CD4-positive, CD25-positive, alpha-beta regulatory T cell (primary cell): Measurements from ENCODE around the gene DLGAP4. TPM values are rescaled to one million over a fixed set of nuclear protein-coding genes. Genes with fewer than 3 reads are reported as not detected.

Experiments
- ATAC-seq, 2 donors: fragments of 150-1000 bp; cut with Tn5 transposase; one replicate each; pipeline ENCODE4 v1.10.0; 2021; ENCODE audit warnings: low read depth in 2 of 2, moderate number of reproducible peaks in 2 of 2, moderate library complexity in 1 of 2
- DNase-seq, 3 donors: peaks; one replicate each; pipeline versions ENCODE4 v3.0.0 to v3.0.0-alpha.2; 2012 to 2022; ENCODE audit warnings: mixed read lengths in 1 of 3
- H3K27ac ChIP-seq: one replicate; pipeline ENCODE4 v1.7.0; 2013; ENCODE audit warnings: mild to moderate bottlenecking, low read length; ENCODE audit not compliant: insufficient read depth, poor library complexity, severe bottlenecking
- H3K27me3 ChIP-seq: one replicate; pipeline ENCODE4 v1.7.0; 2013; ENCODE audit warnings: low read length; ENCODE audit not compliant: control insufficient read depth, insufficient read depth
- H3K36me3 ChIP-seq: one replicate; pipeline ENCODE4 v1.7.0; 2013; ENCODE audit warnings: mild to moderate bottlenecking, low read length, moderate library complexity; ENCODE audit not compliant: control insufficient read depth, insufficient read depth
- H3K4me1 ChIP-seq: 2 replicates; pipeline ENCODE4 v1.7.0; 2013; ENCODE audit warnings: mild to moderate bottlenecking, low read length; ENCODE audit not compliant: insufficient read depth, control insufficient read depth, poor library complexity, severe bottlenecking
- H3K4me3 ChIP-seq: one replicate; pipeline ENCODE4 v1.7.0; 2013; ENCODE audit warnings: low read depth, mild to moderate bottlenecking, low read length, moderate library complexity
- H3K9me3 ChIP-seq, 2 experiments: 1 replicate in 1 of 2; 2 replicates in 1 of 2; pipeline ENCODE4 v1.7.0; 2013; ENCODE audit warnings: low read length in 2 of 2, mild to moderate bottlenecking in 1 of 2, moderate library complexity in 1 of 2; ENCODE audit not compliant: control insufficient read depth in 2 of 2
- H3K27ac Mint-ChIP-seq, 3 donors: one replicate each; pipeline ENCODE4 v1.8.0; 2020 to 2022; ENCODE audit warnings: mild to moderate bottlenecking in 3 of 3, mixed read lengths in 3 of 3, moderate library complexity in 2 of 3
- H3K27me3 Mint-ChIP-seq: one replicate; pipeline ENCODE4 v1.8.0; 2022; ENCODE audit warnings: mild to moderate bottlenecking, mixed read lengths
- H3K36me3 Mint-ChIP-seq: one replicate; pipeline ENCODE4 v1.8.0; 2020; ENCODE audit warnings: mixed read lengths
- H3K4me1 Mint-ChIP-seq, 4 donors: one replicate each; pipeline ENCODE4 v1.8.0; 2020 to 2022; ENCODE audit warnings: mixed read lengths in 4 of 4, mild to moderate bottlenecking in 1 of 4
- H3K4me3 Mint-ChIP-seq, 4 donors: one replicate each; pipeline ENCODE4 v1.8.0; 2020 to 2022; ENCODE audit warnings: mild to moderate bottlenecking in 4 of 4, mixed read lengths in 4 of 4, moderate library complexity in 3 of 4
- H3K9me3 Mint-ChIP-seq, 7 donors: one replicate each; pipeline ENCODE4 v1.8.0; 2020 to 2022; ENCODE audit warnings: mixed read lengths in 7 of 7, mild to moderate bottlenecking in 3 of 7, moderate library complexity in 2 of 7
- polyA plus RNA-seq, 4 donors: library from polyadenylated mRNA; unstranded; fragments of 300-500 nt; fragmentation: Illumina TruSeq; gene quantifications; one replicate each; pipeline ENCODE4 v1.2.3, GENCODE V29; 2021
- total RNA-seq: library from RNA; stranded (reverse); gene quantifications from one replicate; pipeline ENCODE4 v1.2.3, GENCODE V29; 2022

The DLGAP4 gene
- total and polyA plus RNA-seq, 5 donors from 2014 or later: 10.8 to 43.5 (median 14.7) TPM

DNA sequence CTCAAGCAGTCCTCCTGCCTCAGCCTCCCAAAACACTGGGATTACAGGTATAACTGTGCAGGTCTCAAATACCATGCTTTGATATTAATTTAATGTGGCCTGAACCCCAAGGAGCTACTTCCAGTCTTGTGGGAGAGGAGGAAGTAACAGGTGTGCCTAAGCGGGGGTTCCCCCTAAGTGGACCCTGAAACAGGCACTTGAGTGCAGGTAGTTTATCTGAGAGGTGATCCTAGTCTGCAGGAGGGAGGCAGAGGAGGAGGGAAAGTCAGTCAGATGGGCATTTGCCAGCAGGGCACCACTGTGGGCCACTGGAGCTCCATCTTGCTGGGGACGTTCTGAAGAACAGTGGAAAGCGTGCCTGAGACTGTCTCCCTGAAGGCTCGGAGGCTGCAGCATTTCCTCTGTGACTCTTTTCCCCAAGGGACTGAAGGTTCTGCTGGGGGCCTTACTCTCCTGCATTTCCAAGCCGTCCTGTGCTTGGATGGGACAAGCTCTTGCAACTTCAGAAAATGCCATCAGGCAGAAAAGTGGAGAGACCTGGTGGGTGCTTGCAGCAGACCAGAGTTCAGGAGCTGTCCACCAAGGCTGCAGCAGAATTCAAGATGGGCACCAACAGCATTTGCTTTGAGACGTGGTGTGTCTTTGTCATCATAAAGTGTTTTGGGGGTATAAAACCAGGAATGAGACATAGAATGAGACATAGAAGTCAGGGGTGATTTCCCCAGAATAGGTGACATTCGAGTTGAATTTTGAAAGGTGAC is 4.6 kb upstream of the DLGAP4 start:
- Histone ChIP-seq H3K27me3 (peaks cover 31% of the 10 kb centered on the region), H3K27ac (no peak overlapping the region), H3K4me1 (peaks cover under 1% of the 10 kb centered on the region), H3K4me3 (no peak overlapping the region), H3K36me3 (no peaks in the 10 kb centered on the region), H3K9me3 (no peaks in the 10 kb centered on the region)
- no peak overlapping the region for H3K4me3 Mint-ChIP-seq
- no peaks in the 10 kb centered on the region for H3K36me3 Mint-ChIP-seq
- DNase-seq: no peak
- H3K27me3 Mint-ChIP-seq: peaks cover 32% of the 10 kb centered on the region
- peaks cover 0 to 11% (median 1%) of the 10 kb centered on the region in 4 donors for H3K4me1 Mint-ChIP-seq
- H3K27ac Mint-ChIP-seq: no peak overlapping the region
- no peak for ATAC-seq
- peaks cover 0 to 2% (median 0%) of the 10 kb centered on the region in 7 donors for H3K9me3 Mint-ChIP-seq

DNA sequence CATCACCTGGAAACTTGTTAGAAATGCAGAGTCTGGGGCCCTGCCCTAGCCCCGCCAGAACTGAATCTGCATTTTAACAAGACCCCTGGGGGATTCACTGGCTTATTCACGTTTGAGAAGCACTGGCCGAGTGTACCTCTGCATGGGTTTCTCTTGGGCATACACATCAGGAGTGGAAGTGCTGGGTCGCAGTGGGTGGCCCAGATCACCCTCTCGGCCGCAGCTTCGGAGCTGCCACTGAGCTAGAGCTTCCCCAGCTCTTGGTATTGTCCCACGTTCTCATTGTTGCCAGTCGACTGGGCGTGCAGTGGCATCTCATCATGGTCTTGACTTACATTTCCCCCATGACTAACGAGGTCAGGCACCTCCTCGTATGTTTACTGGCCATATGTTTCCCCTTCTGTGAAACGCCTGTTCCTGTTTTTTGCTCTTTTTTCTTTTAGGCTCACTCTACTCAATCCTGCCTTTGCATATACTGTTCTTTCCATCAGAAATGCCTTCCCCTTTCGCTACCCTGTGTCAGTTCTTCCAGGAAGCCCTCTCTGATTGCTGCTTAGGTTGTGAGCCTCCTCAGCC is 3.0 kb upstream of the DLGAP4 start:
- DNase-seq: no peak
- Histone ChIP-seq H3K9me3 (no peaks in the 10 kb centered on the region), H3K4me1 (peaks cover 7% of the 10 kb centered on the region), H3K4me3 (no peak overlapping the region), H3K27me3 (peaks cover 34% of the 10 kb centered on the region), H3K27ac (no peak overlapping the region), H3K36me3 (no peaks in the 10 kb centered on the region)
- ATAC-seq: no peak
- peaks cover 0 to 13% (median 1%) of the 10 kb centered on the region in 4 donors for H3K4me1 Mint-ChIP-seq
- no peak overlapping the region for H3K4me3 Mint-ChIP-seq
- H3K9me3 Mint-ChIP-seq: peaks cover 0 to 2% (median 0%) of the 10 kb centered on the region in 7 donors
- H3K27me3 Mint-ChIP-seq: peaks cover 28% of the 10 kb centered on the region
- peak overlapping the region in 1 of 3 donors; percentile 34 for H3K27ac Mint-ChIP-seq
- H3K36me3 Mint-ChIP-seq: no peaks in the 10 kb centered on the region

DNA sequence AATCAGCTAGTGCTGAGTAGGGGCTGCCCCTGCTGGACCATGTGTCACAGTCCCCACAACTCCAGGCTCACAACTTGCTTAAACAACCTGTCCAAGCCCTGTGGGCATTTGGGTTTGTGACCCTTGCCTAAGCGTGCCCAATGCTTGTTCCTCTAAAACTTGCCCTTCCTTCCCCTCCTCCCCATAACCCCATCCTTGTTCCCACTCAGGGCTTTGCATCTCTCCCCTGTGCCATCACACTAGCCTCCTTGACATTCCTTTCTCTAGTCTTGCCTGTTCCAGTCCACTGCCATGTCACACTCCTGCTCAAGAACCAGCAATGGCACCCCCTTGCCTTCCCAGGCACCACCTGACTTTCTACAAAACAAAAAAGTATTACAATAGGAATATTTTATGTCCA is 2.3 kb upstream of the DLGAP4 start:
- H3K4me3 Mint-ChIP-seq: no peak overlapping the region
- H3K9me3 Mint-ChIP-seq: peaks cover 0 to 2% (median 0%) of the 10 kb centered on the region in 7 donors
- H3K36me3 ChIP-seq: no peaks in the 10 kb centered on the region
- peaks cover 7% of the 10 kb centered on the region for H3K4me1 ChIP-seq
- no peaks in the 10 kb centered on the region for H3K36me3 Mint-ChIP-seq
- H3K27ac Mint-ChIP-seq: no peak overlapping the region
- ATAC-seq (no peak), DNase-seq (no peak)
- peaks cover 0 to 16% (median 1%) of the 10 kb centered on the region in 4 donors for H3K4me1 Mint-ChIP-seq
- no peak overlapping the region for H3K27ac ChIP-seq
- peaks cover 33% of the 10 kb centered on the region for H3K27me3 Mint-ChIP-seq
- no peak overlapping the region for H3K4me3 ChIP-seq
- H3K9me3 ChIP-seq: no peaks in the 10 kb centered on the region
- peaks cover 38% of the 10 kb centered on the region for H3K27me3 ChIP-seq

DNA sequence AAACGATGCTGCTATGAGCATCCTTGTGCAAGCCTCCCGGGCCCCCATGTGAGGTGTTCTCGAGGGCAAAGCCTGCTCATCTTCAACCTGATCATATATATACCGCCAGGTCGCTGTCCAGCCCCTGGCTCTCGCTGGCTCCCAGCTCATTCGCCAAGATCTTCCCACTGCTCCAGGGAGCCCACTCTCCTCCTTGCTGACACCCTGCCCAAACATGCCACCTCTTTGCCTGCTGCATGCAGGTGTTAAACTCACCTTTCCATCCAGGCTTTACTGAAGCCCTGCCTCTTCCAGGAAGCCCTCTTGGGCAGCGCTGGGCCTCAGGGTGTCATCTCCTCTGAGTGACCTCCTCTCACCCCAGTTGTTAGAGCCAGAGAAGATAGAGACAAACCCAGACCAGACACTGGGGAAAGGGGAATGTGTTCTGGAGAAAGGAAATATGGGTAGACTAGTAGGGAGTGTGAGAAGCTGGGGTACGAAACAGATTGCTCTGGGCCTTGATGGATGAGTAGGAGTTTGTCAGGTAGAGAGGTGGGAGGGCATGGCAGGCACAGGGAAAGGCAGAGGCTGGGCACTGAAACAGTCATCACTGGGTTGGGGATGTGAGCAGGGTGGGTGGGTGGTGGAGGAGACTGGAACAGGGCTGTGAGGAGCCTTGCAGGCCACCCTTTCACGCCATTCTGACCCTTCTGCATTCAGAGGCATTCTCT is 1.2 kb upstream of the DLGAP4 start:
- no peak overlapping the region for H3K27ac Mint-ChIP-seq
- peaks cover 38% of the 10 kb centered on the region for H3K27me3 ChIP-seq

DNA sequence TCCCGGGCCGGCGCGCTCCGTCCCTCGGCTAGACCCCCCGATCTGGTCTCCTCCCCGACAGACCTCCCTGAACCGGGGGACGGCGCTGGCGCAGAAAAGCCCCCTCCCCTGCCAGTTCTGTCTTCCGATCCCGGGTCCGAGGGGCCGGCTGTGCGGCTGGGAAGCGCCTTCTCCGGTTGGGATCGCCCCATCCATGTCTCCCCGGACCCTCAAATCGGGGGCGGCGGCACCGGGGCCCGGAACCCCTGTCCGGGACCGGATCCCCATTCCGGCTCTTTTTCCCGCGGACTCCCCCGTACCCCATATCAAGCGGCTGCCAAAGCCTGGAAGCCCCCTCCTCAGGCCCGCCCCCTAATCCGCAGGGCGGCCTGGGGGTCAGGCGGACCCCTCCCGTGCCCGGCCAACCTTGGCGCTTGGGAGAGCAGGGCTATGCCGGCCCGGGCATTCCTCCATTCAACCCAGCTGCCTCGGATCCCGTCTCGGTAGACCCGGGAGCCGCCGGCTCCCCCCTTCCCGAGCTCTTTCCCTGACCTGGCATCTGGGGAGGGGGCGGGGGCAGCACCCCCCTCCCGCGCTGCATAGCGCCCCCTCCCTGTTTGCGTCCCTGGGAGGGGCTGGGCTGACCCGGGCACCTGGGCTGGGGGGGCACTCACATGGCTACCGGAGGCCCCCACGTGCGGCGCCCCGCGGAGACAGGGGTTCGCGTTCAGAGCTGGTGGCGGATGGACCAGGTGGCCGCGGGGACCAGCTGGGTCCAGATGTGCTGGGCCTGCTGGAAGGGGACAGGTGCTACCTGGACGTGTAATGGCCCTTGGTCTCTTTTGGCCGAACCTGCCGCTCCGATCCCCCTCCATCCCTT is 643 bp downstream of the DLGAP4 start:
- H3K4me1 ChIP-seq: peaks cover 7% of the 10 kb centered on the region
- peaks cover 51% of the 10 kb centered on the region for H3K27me3 Mint-ChIP-seq
- H3K27me3 ChIP-seq: peaks cover 35% of the 10 kb centered on the region
- peaks cover 0 to 16% (median 4%) of the 10 kb centered on the region in 4 donors for H3K4me1 Mint-ChIP-seq
- H3K27ac Mint-ChIP-seq: no peak overlapping the region
- no peak overlapping the region for H3K27ac ChIP-seq
- DNase-seq (no peak), ATAC-seq (no peak)
- no peak overlapping the region for H3K4me3 Mint-ChIP-seq
- no peaks in the 10 kb centered on the region for H3K36me3 Mint-ChIP-seq
- no peaks in the 10 kb centered on the region for H3K9me3 ChIP-seq
- no peaks in the 10 kb centered on the region for H3K36me3 ChIP-seq
- peaks cover 0 to 4% (median 0%) of the 10 kb centered on the region in 7 donors for H3K9me3 Mint-ChIP-seq
- H3K4me3 ChIP-seq: no peak overlapping the region

More for the DNA sequence above, 1.2 kb upstream of the DLGAP4 start:
- ATAC-seq (no peak), DNase-seq (no peak)
- Mint-ChIP-seq H3K4me3 (peak overlapping the region; percentile 22 to 74 (median 50)), H3K27me3 (peaks cover 44% of the 10 kb centered on the region), H3K36me3 (no peaks in the 10 kb centered on the region), H3K9me3 (peaks cover 0 to 4% (median 0%) of the 10 kb centered on the region in 7 donors), H3K4me1 (peaks cover 0 to 16% (median 1%) of the 10 kb centered on the region in 4 donors)
- H3K4me3 ChIP-seq: no peak overlapping the region
- no peak overlapping the region for H3K27ac ChIP-seq
- H3K36me3 ChIP-seq: no peaks in the 10 kb centered on the region
- peaks cover 7% of the 10 kb centered on the region for H3K4me1 ChIP-seq
- no peaks in the 10 kb centered on the region for H3K9me3 ChIP-seq

DNA sequence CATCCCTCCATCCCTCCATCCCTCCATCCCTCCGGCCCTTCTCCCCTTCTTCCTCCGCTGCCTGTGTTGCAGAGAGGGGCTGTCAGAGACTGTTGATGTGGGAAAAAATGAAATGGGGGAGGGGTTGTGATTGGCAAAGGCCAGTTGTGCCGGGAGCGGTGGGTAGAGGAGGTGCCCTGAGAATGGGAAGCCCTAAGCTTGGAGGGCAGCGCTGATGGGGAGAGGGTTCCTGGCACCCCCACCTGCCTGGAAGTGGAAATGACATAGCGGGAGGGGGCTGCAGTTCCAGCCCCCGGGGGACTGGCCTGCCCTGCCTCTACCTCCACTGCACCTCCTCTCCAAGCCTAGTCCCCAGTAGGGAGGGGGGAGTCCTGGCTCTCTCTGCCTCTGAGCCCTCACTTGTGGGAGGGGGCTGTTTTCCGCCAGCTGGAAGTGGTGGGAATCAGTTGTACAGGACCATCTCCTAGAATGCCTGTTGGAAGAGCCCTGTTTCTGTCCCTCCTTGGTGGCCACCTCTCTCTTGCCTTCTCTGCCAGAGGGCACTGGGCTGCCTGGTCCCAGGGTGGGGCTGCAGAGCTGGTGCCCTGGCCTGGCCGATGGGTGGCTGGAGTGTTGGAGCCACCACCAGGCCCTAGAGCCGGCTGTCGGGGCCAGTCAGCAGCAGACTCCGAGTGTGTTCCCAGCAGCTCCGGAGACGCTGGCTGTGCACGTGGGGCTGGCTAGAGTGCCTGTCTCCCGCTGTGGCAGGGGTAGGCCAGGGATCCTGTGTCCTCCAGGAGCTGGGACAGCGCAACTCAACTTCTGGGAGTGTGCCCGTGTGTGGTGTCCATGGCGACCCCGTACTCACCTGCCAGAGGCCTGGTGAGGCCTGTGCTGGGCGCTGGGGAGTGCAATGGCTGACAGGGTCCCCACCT is 1.5 kb downstream of the DLGAP4 start:
- H3K27me3 Mint-ChIP-seq: peaks cover 44% of the 10 kb centered on the region
- no peak overlapping the region for H3K27ac ChIP-seq
- H3K4me3 Mint-ChIP-seq: peak overlapping the region in 2 of 4 donors; percentile 58 to 67
- peaks cover 0 to 4% (median 0%) of the 10 kb centered on the region in 7 donors for H3K9me3 Mint-ChIP-seq
- no peaks in the 10 kb centered on the region for H3K9me3 ChIP-seq
- no peak overlapping the region for H3K27ac Mint-ChIP-seq
- peaks cover 7% of the 10 kb centered on the region for H3K4me1 ChIP-seq
- ATAC-seq (no peak), DNase-seq (no peak)
- no peaks in the 10 kb centered on the region for H3K36me3 ChIP-seq
- no peaks in the 10 kb centered on the region for H3K36me3 Mint-ChIP-seq
- no peak overlapping the region for H3K4me3 ChIP-seq
- H3K27me3 ChIP-seq: peaks cover 29% of the 10 kb centered on the region
- H3K4me1 Mint-ChIP-seq: peaks cover 0 to 16% (median 4%) of the 10 kb centered on the region in 4 donors
